ENCODE results near the gene RETN. TPM values are rescaled to one million over a fixed set of nuclear protein-coding genes. Genes with fewer than 3 reads are reported as not detected.

RETN gene
- total RNA-seq, 1 donor from 2014 or later, result not detected

GRCh38 chr19:7632340-7633203, 36.3 kb upstream of the RETN start:
- Mint-ChIP-seq H3K27ac (no peak overlapping the region), H3K36me3 (ENCODE audit: low read depth) (peaks cover 12% of the 10 kb centered on the region), H3K4me1 (peaks cover 41% of the 10 kb centered on the region), H3K9me3 (no peaks in the 10 kb centered on the region), H3K4me3 (peak overlapping the region; percentile 43), H3K27me3 (no peaks in the 10 kb centered on the region)
- no peak for DNase-seq
- intact Hi-C loops (cut with micrococcal nuclease), result no loop called here

DNA sequence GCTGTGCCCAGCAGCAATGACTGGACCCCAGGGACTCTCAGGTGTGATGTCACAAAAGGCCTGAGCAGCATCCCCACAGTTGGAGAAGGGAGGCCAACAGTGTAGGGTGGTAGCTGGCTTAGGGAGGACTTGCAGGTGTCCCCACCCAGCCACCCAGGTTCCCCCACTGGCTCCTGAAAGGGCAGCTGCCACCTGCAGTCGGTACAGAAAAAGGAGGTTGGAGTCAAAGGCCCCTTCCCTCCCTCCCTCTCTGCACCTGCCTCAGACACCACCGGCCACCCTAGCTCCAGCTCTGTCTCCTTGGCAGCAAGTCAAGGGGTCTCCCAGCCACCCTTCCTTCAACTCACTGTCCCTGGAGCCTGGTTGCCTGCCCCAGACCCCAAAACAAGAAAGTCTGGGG, 35.2 kb upstream of the RETN start, which contains the start of gene PCP2:
Gene PCP2 (minus strand): TSS at position 22 of the 400 bp plus-strand sequence. CDS start 262 bp downstream, outside the sequence.
- no peaks in the 10 kb centered on the region for H3K9me3 Mint-ChIP-seq
- H3K27ac Mint-ChIP-seq, result no peak within 1 kb of the TSS
- DNase-seq, result no peak
- peak within 1 kb of the TSS; percentile 43 for H3K4me3 Mint-ChIP-seq
- H3K27me3 Mint-ChIP-seq, result no peaks in the 10 kb centered on the region
- peaks cover 10% of the 10 kb centered on the region for H3K36me3 Mint-ChIP-seq (ENCODE audit: low read depth)
- H3K4me1 Mint-ChIP-seq, result peaks cover 34% of the 10 kb centered on the region
- intact Hi-C loops (cut with micrococcal nuclease), result no loop called here

- peaks cover 29% of the 10 kb centered on the region for H3K4me1 Mint-ChIP-seq
- peaks cover 18% of the 10 kb centered on the region for H3K36me3 Mint-ChIP-seq (ENCODE audit: low read depth)
- no peak for DNase-seq
- peak overlapping the region; percentile 86 for H3K4me3 Mint-ChIP-seq
- H3K9me3 Mint-ChIP-seq, result no peaks in the 10 kb centered on the region
- no peak overlapping the region for H3K27ac Mint-ChIP-seq
- intact Hi-C loops (cut with micrococcal nuclease), result no loop called here
- H3K27me3 Mint-ChIP-seq, result no peaks in the 10 kb centered on the region
These were observed 33.2 kb upstream of the RETN start for GRCh38 chr19:7635670-7636069.

DNA sequence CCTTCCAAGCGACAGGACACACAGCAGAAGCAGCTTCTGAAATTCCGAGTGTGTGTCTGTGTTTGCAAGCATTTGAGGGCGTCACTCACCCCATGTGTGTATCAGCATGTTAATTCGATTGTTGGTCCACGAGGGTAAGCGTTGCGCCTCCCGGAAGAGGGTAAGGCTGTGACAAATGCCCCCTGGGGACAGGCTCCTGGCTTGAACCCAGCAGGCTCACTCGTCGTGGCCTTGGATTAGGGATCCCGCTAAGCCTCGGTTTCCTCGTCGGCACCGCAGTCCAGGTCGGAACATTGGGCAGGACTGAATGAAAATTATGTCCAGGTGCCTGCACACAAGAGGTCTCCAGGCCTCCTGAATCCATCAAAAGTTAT, 32.5 kb upstream of the RETN start:
- no peaks in the 10 kb centered on the region for H3K27me3 Mint-ChIP-seq
- intact Hi-C loops (cut with micrococcal nuclease), result no loop called here

DNA sequence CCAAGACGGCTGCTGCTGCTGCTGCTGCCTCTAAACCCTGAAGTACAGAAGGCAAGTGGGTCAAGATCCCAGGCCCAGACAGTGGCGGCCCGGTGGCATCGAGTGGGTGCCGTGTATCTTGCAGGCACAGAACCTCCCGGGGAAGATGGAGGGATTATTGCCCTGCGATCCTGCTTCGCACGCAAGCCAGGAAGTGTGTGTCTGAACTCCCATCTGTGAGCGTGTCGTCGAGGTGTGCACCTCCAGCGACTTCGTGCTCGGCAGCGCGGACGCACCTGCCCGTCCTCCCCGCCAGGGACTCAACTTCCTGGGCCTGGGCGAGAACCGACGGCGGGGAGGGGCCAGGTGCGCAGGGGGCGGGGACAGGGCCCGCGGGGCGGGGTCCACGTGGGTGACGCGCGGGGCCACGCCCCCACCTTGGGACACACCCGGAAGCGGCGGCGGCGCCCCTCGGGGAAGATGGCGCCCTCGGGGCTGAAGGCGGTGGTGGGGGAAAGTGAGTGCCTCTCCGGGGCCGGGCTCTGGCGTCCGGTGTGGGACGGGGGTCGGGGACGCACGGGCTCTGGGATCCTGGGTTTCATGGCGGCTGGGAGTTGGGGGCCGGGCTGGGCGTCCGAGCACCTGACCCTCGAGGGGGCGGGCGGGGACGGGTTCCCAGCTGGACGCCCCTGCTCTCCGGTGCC, 32.0 kb upstream of the RETN start, which contains the start of gene STXBP2:
Gene STXBP2 (plus strand): TSS at position 420 of the 683 bp plus-strand sequence. CDS start 40 bp downstream, at position 460.
- Mint-ChIP-seq H3K9me3 (no peaks in the 10 kb centered on the region), H3K27ac (peak within 1 kb of the TSS; percentile 89), H3K4me3 (peak within 1 kb of the TSS; percentile 86), H3K27me3 (no peaks in the 10 kb centered on the region), H3K4me1 (peaks cover 25% of the 10 kb centered on the region), H3K36me3 (ENCODE audit: low read depth) (peaks cover 18% of the 10 kb centered on the region)
- intact Hi-C loops (cut with micrococcal nuclease), result no loop called here
- DNase-seq, result peak; percentile 96

More for the DNA sequence above, 32.5 kb upstream of the RETN start:
- DNase-seq, result no peak
- H3K4me1 Mint-ChIP-seq, result peaks cover 27% of the 10 kb centered on the region
- H3K36me3 Mint-ChIP-seq (ENCODE audit: low read depth), result peaks cover 18% of the 10 kb centered on the region
- no peaks in the 10 kb centered on the region for H3K9me3 Mint-ChIP-seq
- H3K4me3 Mint-ChIP-seq, result peak overlapping the region; percentile 86
- peak overlapping the region; percentile 89 for H3K27ac Mint-ChIP-seq

- intact Hi-C loops (cut with micrococcal nuclease), result no loop called here
- H3K27me3 Mint-ChIP-seq, result no peaks in the 10 kb centered on the region
- H3K36me3 Mint-ChIP-seq (ENCODE audit: low read depth), result peaks cover 22% of the 10 kb centered on the region
- peak overlapping the region; percentile 89 for H3K27ac Mint-ChIP-seq
- no peaks in the 10 kb centered on the region for H3K9me3 Mint-ChIP-seq
- no peak for DNase-seq
- H3K4me1 Mint-ChIP-seq, result peaks cover 25% of the 10 kb centered on the region
- H3K4me3 Mint-ChIP-seq, result peak overlapping the region; percentile 86
These were observed 31.2 kb upstream of the RETN start for GRCh38 chr19:7637374-7638256.

DNA sequence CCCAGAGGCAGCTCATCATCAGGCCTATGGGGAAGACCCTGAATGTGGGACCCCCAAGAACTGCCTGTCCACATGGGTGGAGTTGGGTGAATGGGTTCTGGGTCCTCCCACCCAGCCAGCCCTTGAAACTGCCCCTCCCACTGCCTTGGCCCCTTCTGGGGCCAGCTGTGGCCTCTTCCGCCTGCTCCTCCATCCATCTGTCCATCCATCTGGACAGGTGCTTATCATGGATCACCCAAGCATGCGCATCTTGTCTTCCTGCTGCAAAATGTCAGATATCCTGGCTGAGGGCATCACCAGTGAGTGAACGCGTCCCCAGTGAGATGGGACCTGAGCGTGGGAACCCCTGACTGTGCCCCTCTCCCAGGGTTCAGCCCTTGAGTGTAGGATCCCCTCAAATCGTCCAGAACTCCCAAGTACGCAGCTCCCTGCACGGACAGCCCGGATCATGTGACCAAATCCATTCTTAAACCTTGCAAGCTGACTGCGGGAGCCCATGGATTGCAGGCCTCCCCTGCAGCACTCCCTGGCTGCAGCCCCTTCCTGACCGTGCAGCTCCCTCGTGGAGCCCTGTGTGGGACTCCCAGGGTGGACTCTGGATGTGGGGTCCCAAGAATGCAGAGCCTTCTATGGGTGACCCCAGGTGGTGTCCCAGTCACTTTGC, 29.9 kb upstream of the RETN start:
- Mint-ChIP-seq H3K27ac (peak overlapping the region; percentile 8), H3K4me1 (peaks cover 25% of the 10 kb centered on the region), H3K36me3 (ENCODE audit: low read depth) (peaks cover 28% of the 10 kb centered on the region), H3K4me3 (peak overlapping the region; percentile 55), H3K9me3 (no peaks in the 10 kb centered on the region), H3K27me3 (no peaks in the 10 kb centered on the region)
- DNase-seq, result no peak
- intact Hi-C loops (cut with micrococcal nuclease), result no loop called here

GRCh38 chr19:7639863-7640348, 28.9 kb upstream of the RETN start:
- Mint-ChIP-seq H3K9me3 (no peaks in the 10 kb centered on the region), H3K4me3 (no peak overlapping the region), H3K4me1 (peaks cover 23% of the 10 kb centered on the region), H3K27me3 (no peaks in the 10 kb centered on the region), H3K36me3 (ENCODE audit: low read depth) (peaks cover 31% of the 10 kb centered on the region), H3K27ac (no peak overlapping the region)
- no peak for DNase-seq
- intact Hi-C loops (cut with micrococcal nuclease), result no loop called here

- Mint-ChIP-seq H3K27ac (no peak overlapping the region), H3K27me3 (no peaks in the 10 kb centered on the region), H3K36me3 (ENCODE audit: low read depth) (peaks cover 36% of the 10 kb centered on the region), H3K9me3 (no peaks in the 10 kb centered on the region), H3K4me3 (no peak overlapping the region), H3K4me1 (peaks cover 18% of the 10 kb centered on the region)
- intact Hi-C loops (cut with micrococcal nuclease), result no loop called here
- DNase-seq, result no peak
These were observed 28.0 kb upstream of the RETN start for GRCh38 chr19:7640803-7641202.

DNA sequence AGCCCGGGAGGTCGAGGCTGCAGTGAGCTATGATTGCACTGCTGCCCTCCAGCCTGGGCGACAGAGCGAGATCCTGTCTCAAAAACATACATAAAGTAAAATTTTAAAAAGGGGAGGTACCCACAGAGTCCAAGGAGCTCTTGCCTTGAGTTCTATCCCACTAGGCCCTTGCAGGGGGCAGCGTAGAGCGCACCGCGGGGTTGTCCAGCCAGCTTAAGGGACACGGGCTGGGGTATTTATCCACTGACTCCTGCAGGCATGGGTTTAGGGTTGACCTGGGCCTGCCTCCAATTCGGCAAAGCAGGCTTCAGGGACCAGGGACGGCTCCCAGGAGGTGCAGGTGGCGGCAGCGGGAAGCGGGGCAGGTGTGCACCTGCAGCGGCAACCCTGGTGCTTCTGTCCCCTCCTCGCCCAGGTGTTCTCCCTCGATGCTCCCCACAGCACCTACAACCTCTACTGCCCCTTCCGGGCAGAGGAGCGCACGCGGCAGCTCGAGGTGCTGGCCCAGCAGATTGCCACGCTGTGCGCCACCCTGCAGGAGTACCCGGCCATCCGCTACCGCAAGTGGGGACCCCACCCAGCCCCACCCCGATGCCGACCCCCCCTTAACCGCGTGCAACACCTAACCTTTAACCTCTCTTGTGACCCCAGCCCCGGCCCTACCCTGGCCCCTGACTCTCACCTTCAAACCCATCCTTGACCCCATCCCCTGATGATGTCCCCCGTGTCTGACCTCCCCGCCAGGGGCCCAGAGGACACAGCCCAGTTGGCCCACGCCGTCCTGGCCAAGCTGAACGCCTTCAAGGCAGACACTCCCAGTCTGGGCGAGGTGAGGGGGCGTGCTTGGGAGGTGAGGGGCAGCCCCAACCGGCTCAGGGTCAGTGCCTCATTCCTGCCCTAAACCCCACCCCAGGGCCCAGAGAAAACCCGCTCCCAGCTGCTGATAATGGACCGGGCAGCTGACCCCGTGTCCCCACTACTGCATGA, 27.3 kb upstream of the RETN start:
- Mint-ChIP-seq H3K36me3 (ENCODE audit: low read depth) (peaks cover 40% of the 10 kb centered on the region), H3K4me1 (peaks cover 15% of the 10 kb centered on the region), H3K4me3 (no peak overlapping the region), H3K27ac (no peak overlapping the region), H3K27me3 (no peaks in the 10 kb centered on the region), H3K9me3 (no peaks in the 10 kb centered on the region)
- intact Hi-C loops (cut with micrococcal nuclease), result no loop called here
- no peak for DNase-seq

- no peak overlapping the region for H3K4me3 Mint-ChIP-seq
- H3K27me3 Mint-ChIP-seq, result no peaks in the 10 kb centered on the region
- no peaks in the 10 kb centered on the region for H3K9me3 Mint-ChIP-seq
- peaks cover 15% of the 10 kb centered on the region for H3K4me1 Mint-ChIP-seq
- no peak overlapping the region for H3K27ac Mint-ChIP-seq
- DNase-seq, result no peak
- H3K36me3 Mint-ChIP-seq (ENCODE audit: low read depth), result peaks cover 40% of the 10 kb centered on the region
- intact Hi-C loops (cut with micrococcal nuclease), result no loop called here
These were observed 26.4 kb upstream of the RETN start for GRCh38 chr19:7642295-7643030.

- intact Hi-C loops (cut with micrococcal nuclease), result no loop called here
- no peak overlapping the region for H3K27ac Mint-ChIP-seq
- no peak for DNase-seq
- no peak overlapping the region for H3K4me3 Mint-ChIP-seq
- peaks cover 13% of the 10 kb centered on the region for H3K4me1 Mint-ChIP-seq
- H3K36me3 Mint-ChIP-seq (ENCODE audit: low read depth), result peaks cover 44% of the 10 kb centered on the region
- H3K27me3 Mint-ChIP-seq, result no peaks in the 10 kb centered on the region
- H3K9me3 Mint-ChIP-seq, result no peaks in the 10 kb centered on the region
These were observed 25.8 kb upstream of the RETN start for GRCh38 chr19:7643031-7643415.
